GM19452 (cell line): ENCODE results near the gene ATXN1.
A peak's percentile ranks its signal among the peaks of the same experiment; 100 is the strongest.

Source experiments
- ATAC-seq: cut with Tn5 transposase; IDR thresholded peaks from one replicate; pipeline ENCODE4 v1.9.1; 2021; ENCODE audit not compliant: unreplicated experiment

The ATXN1 gene

GRCh38 chr6:16354692-16355091, 406.6 kb downstream of the ATXN1 start:
- ATAC-seq = no peak

GRCh38 chr6:16352821-16353438, 408.3 kb downstream of the ATXN1 start:
- ATAC-seq = no peak

GRCh38 chr6:16352258-16352635, 409.0 kb downstream of the ATXN1 start:
- no peak for ATAC-seq

GRCh38 chr6:16349544-16349943, 411.7 kb downstream of the ATXN1 start:
- no peak for ATAC-seq

- no peak for ATAC-seq
Observed at GRCh38 chr6:16346831-16347230, 414.4 kb downstream of the ATXN1 start.

- no peak for ATAC-seq
Observed at GRCh38 chr6:16345449-16346330, 415.6 kb downstream of the ATXN1 start.

- no peak for ATAC-seq
Observed at GRCh38 chr6:16344756-16345155, 416.5 kb downstream of the ATXN1 start.

GRCh38 chr6:16343593-16343992, 417.7 kb downstream of the ATXN1 start:
- ATAC-seq = no peak

- ATAC-seq = no peak
Observed at GRCh38 chr6:16339265-16339587, 422.0 kb downstream of the ATXN1 start.

- ATAC-seq = no peak
Observed at GRCh38 chr6:16338577-16339264, 422.5 kb downstream of the ATXN1 start.

GRCh38 chr6:16337295-16337975, 423.8 kb downstream of the ATXN1 start:
- ATAC-seq = no peak

GRCh38 chr6:16336911-16337294, 424.4 kb downstream of the ATXN1 start:
- no peak for ATAC-seq

GRCh38 chr6:16336056-16336818, 425.0 kb downstream of the ATXN1 start:
- ATAC-seq = no peak

GRCh38 chr6:16335176-16335575, 426.1 kb downstream of the ATXN1 start:
- ATAC-seq = no peak

GRCh38 chr6:16334671-16335070, 426.6 kb downstream of the ATXN1 start:
- no peak for ATAC-seq

GRCh38 chr6:16333580-16333979, 427.7 kb downstream of the ATXN1 start:
- ATAC-seq = no peak

- peak; percentile 77 for ATAC-seq
Observed at GRCh38 chr6:16332175-16332542, 429.1 kb downstream of the ATXN1 start.

GRCh38 chr6:16331384-16332174, 429.7 kb downstream of the ATXN1 start:
- ATAC-seq = peak; percentile 50

GRCh38 chr6:16329233-16329632, 432.0 kb downstream of the ATXN1 start:
- no peak for ATAC-seq

- no peak for ATAC-seq
Observed at GRCh38 chr6:16327777-16328325, 433.4 kb downstream of the ATXN1 start.
